OCI-LY1 (cell line): ENCODE results near the gene RASGEF1C.

ENCODE experiments used
- H2AFZ ChIP-seq: fragments of 200-600 bp; sonication (generic), shearing (Covaris generic); 2 replicates; pipeline ENCODE4 v1.6.0; 2014; ENCODE audit warnings: antibody characterized with exemption, mild to moderate bottlenecking, low read length
- H3F3A ChIP-seq: fragments of 200-600 bp; sonication (generic), shearing (Covaris generic); 2 replicates; pipeline ENCODE4 v1.6.0; 2014; ENCODE audit warnings: mild to moderate bottlenecking, antibody characterized with exemption, low read length, moderate library complexity; ENCODE audit not compliant: insufficient read depth
- H3K27ac ChIP-seq: fragments of 200-600 bp; sonication (generic); 2 replicates; pipeline ENCODE4 v1.5.1; 2014; ENCODE audit warnings: low read length, mixed run types, mild to moderate bottlenecking, low read depth; ENCODE audit not compliant: poor library complexity, severe bottlenecking
- H3K27me3 ChIP-seq: fragments of 200-600 bp; sonication (generic); 2 replicates; pipeline ENCODE4 v1.6.0; 2014; ENCODE audit warnings: antibody characterized with exemption, mild to moderate bottlenecking, low read length, moderate library complexity; ENCODE audit not compliant: insufficient read depth
- H3K36me3 ChIP-seq: fragments of 200-600 bp; sonication (generic); 2 replicates; pipeline ENCODE4 v1.6.1; 2014; ENCODE audit warnings: mild to moderate bottlenecking, antibody characterized with exemption, low read length, moderate library complexity, mixed read lengths; ENCODE audit not compliant: insufficient read depth
- H3K4me1 ChIP-seq: fragments of 200-600 bp; sonication (generic); 2 replicates; pipeline ENCODE4 v1.5.1; 2014; ENCODE audit warnings: mild to moderate bottlenecking, low read length, moderate library complexity; ENCODE audit not compliant: insufficient read depth, severe bottlenecking
- H3K4me2 ChIP-seq: fragments of 200-600 bp; sonication (generic), shearing (Covaris generic); 2 replicates; pipeline ENCODE4 v1.6.1; 2014; ENCODE audit warnings: low read length
- H3K4me3 ChIP-seq: fragments of 200-600 bp; sonication (generic); 2 replicates; pipeline ENCODE4 v1.5.1; 2014; ENCODE audit warnings: low read length, low read depth, mild to moderate bottlenecking, mixed read lengths; ENCODE audit not compliant: poor library complexity, severe bottlenecking
- H3K79me2 ChIP-seq: fragments of 200-600 bp; shearing (Covaris generic); 2 replicates; pipeline ENCODE4 v1.6.1; 2016; ENCODE audit warnings: mixed run types, low read length, mixed read lengths; ENCODE audit not compliant: insufficient read depth
- H3K9ac ChIP-seq: fragments of 200-600 bp; sonication (generic), shearing (Covaris generic); 2 replicates; pipeline ENCODE4 v1.6.1; 2014; ENCODE audit warnings: mild to moderate bottlenecking, low read length, mixed read lengths
- H3K9me2 ChIP-seq: fragments of 200-600 bp; sonication (generic), shearing (Covaris generic); 2 replicates; pipeline ENCODE4 v1.6.1; 2014; ENCODE audit warnings: low read depth, mild to moderate bottlenecking, low read length, mixed read lengths
- H3K9me3 ChIP-seq: fragments of 200-600 bp; shearing (Covaris generic); 2 replicates; pipeline ENCODE4 v1.6.1; 2014; ENCODE audit warnings: low read length, mixed read lengths
- H4K20me1 ChIP-seq: fragments of 200-600 bp; sonication (generic), shearing (Covaris generic); 2 replicates; pipeline ENCODE4 v1.6.0; 2016; ENCODE audit warnings: mild to moderate bottlenecking, low read length; ENCODE audit not compliant: insufficient read depth
- EZH2 ChIP-seq: fragments of 200-600 bp; sonication (generic), shearing (Covaris generic); IDR thresholded peaks from 2 replicates; pipeline ENCODE4 v1.8.0; 2017; ENCODE audit warnings: borderline replicate concordance, mixed run types, mild to moderate bottlenecking, antibody characterized with exemption, low read length, moderate library complexity, mixed read lengths
- TF ChIP-seq, protein P1 (sequence below): fragments of 200-600 bp; sonication (generic), shearing (Covaris generic); IDR thresholded peaks from 2 replicates; pipeline ENCODE4 v1.5.1; 2017; ENCODE audit warnings: mild to moderate bottlenecking, antibody characterized with exemption, low read length, moderate library complexity, mixed read lengths

The RASGEF1C gene

DNA sequence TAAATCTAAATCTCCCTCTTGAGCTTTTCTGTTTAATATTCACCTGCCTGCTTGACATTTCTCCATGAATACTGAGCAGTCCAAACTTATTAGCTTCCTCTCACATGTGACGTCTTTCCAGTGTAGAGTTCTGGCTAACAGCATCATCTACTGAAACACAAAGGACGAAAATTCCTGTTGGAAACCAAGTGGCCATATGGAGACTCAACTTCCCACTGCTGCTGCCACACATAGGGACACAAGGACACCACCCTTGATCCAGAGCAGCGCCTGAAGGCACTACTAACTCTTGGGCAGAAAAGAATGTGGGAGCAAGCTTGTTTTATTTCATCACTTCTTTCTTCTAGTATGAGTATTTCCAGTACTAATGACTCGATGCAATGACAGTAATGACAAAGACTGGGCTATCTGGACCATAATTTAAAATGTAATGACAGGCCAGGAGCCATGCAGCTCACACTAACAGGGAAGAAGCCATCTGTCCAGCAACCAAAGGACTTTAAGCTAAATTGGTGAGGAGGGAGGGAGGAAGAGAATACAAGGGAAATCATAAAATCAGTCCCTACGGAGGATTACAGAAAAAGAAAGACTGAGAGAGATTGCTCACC is 156.7 kb downstream of the RASGEF1C start:
- no peaks in the 10 kb centered on the region for H4K20me1 ChIP-seq
- no peak overlapping the region for H3K9ac ChIP-seq
- H3K27me3 ChIP-seq: peaks cover 11% of the 10 kb centered on the region; the same call in 1 of the 2 replicates
- no peak overlapping the region for H2AFZ ChIP-seq
- no peaks in the 10 kb centered on the region for H3K79me2 ChIP-seq
- H3F3A ChIP-seq: no peaks in the 10 kb centered on the region
- no peak overlapping the region for H3K27ac ChIP-seq
- TF ChIP-seq, protein P1, sequence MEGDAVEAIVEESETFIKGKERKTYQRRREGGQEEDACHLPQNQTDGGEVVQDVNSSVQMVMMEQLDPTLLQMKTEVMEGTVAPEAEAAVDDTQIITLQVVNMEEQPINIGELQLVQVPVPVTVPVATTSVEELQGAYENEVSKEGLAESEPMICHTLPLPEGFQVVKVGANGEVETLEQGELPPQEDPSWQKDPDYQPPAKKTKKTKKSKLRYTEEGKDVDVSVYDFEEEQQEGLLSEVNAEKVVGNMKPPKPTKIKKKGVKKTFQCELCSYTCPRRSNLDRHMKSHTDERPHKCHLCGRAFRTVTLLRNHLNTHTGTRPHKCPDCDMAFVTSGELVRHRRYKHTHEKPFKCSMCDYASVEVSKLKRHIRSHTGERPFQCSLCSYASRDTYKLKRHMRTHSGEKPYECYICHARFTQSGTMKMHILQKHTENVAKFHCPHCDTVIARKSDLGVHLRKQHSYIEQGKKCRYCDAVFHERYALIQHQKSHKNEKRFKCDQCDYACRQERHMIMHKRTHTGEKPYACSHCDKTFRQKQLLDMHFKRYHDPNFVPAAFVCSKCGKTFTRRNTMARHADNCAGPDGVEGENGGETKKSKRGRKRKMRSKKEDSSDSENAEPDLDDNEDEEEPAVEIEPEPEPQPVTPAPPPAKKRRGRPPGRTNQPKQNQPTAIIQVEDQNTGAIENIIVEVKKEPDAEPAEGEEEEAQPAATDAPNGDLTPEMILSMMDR: no peak
- no peak for TF ChIP-seq EZH2
- no peaks in the 10 kb centered on the region for H3K9me2 ChIP-seq
- no peaks in the 10 kb centered on the region for H3K4me1 ChIP-seq
- H3K4me2 ChIP-seq: no peak overlapping the region
- H3K4me3 ChIP-seq: no peak overlapping the region
- no peaks in the 10 kb centered on the region for H3K9me3 ChIP-seq
- no peaks in the 10 kb centered on the region for H3K36me3 ChIP-seq
